Measurements from ENCODE around the gene KIF5C. TPM values are rescaled to one million over a fixed set of nuclear protein-coding genes. Genes with fewer than 3 reads are reported as not detected.

The KIF5C gene
- total and polyA plus RNA-seq, 2 of the 13 experiments (the other 11 are each of a cell fraction or from before 2014, with no cell fraction given), result 0.15 to 0.20 TPM

- H3K9me3 ChIP-seq (ENCODE audit: low read length), result no peaks in the 10 kb centered on the region
- in situ Hi-C loops (cut with HindIII; ENCODE audit: extremely low pct_ligation_motif_present, low pct_unique_long_range_greater_than_20kb), result no loop called here
- no peak for DNase-seq (ENCODE audit: low spot score)
- H3K27me3 ChIP-seq (ENCODE audit: control insufficient read depth in 1 of 2, insufficient read depth in 2 of 2, low read length in 2 of 2), result no peaks in the 10 kb centered on the region; a peak in 1 of 5 replicates
- ChIA-PET POLR2A (no interaction called here), CTCF (ENCODE audit: low intra/inter-chr PET ratio, low total read pairs) (no interaction called here)
- no TSS peak for BruUV-seq (replicated peaks)
- H3K4me3 ChIP-seq (replicated peaks in 1 of 3; ENCODE audit: insufficient read depth in 1 of 3, low read depth in 2 of 3, low read length in 3 of 3), result no peak overlapping the region
- H3K4me1 ChIP-seq (ENCODE audit: insufficient read depth, low read length), result no peaks in the 10 kb centered on the region
- FAIRE-seq, result no peak
- no peaks in the 10 kb centered on the region for H3K79me2 ChIP-seq (ENCODE audit: insufficient read depth, low read length)
- no peak overlapping the region for H2AFZ ChIP-seq (ENCODE audit: low read length)
- H3K9ac ChIP-seq (ENCODE audit: insufficient read depth, low read depth, low read length), result no peak overlapping the region
- H3K4me2 ChIP-seq (ENCODE audit: low read depth, low read length), result no peak overlapping the region
- no peak overlapping the region for H3K27ac ChIP-seq (ENCODE audit: extremely low read length, insufficient read depth, low read length)
- H4K20me1 ChIP-seq (ENCODE audit: insufficient read depth, low read length), result no peaks in the 10 kb centered on the region
- intact Hi-C loops (cut with micrococcal nuclease; ENCODE audit: unreplicated experiment), result no loop called here
- H3K36me3 ChIP-seq (replicated peaks in 1 of 2; ENCODE audit: control insufficient read depth in 1 of 2, insufficient read depth in 2 of 2, low read length in 2 of 2), result no peaks in the 10 kb centered on the region
- ATAC-seq, result no peak
- WGBS (ENCODE audit: low lambda C conversion rate), result 25% methylated on average over 4 of the region's 4 CpGs
- TF ChIP-seq MAFK (conservative IDR thresholded peaks at IDR 0.05 in 1 of 2, IDR thresholded peaks at IDR 0.05 in 1 of 2; ENCODE audit: low read length in 2 of 2) (no peak), ADNP (CRISPR knock-in tag; IDR thresholded peaks at IDR 0.05) (no peak), ZNF496 (CRISPR knock-in tag; IDR thresholded peaks at IDR 0.05; ENCODE audit: insufficient replicate concordance) (no peak), ZNF18 (CRISPR knock-in tag; IDR thresholded peaks at IDR 0.05; ENCODE audit: insufficient replicate concordance) (no peak), SRSF1 (optimal IDR thresholded peaks at IDR 0.05; ENCODE audit: low read depth, low read length) (no peak), ZNF446 (CRISPR knock-in tag; IDR thresholded peaks at IDR 0.05) (no peak), ZNF781 (CRISPR knock-in tag; IDR thresholded peaks at IDR 0.05; ENCODE audit: borderline replicate concordance, not compliant biosample characterization) (no peak), SYNCRIP (IDR thresholded peaks at IDR 0.05; ENCODE audit: insufficient read depth, low read depth, low read length) (no peak), ESRRA (CRISPR knock-in tag; IDR thresholded peaks at IDR 0.05; ENCODE audit: low read depth) (no peak), ETV6 (CRISPR knock-in tag; conservative IDR thresholded peaks at IDR 0.05) (no peak), PHF5A (CRISPR knock-in tag; IDR thresholded peaks at IDR 0.05; ENCODE audit: low read depth, unreplicated experiment) (no peak), NFE2L2 (IDR thresholded peaks at IDR 0.05; ENCODE audit: low read length) (no peak)
- TF ChIP-seq, protein P1, sequence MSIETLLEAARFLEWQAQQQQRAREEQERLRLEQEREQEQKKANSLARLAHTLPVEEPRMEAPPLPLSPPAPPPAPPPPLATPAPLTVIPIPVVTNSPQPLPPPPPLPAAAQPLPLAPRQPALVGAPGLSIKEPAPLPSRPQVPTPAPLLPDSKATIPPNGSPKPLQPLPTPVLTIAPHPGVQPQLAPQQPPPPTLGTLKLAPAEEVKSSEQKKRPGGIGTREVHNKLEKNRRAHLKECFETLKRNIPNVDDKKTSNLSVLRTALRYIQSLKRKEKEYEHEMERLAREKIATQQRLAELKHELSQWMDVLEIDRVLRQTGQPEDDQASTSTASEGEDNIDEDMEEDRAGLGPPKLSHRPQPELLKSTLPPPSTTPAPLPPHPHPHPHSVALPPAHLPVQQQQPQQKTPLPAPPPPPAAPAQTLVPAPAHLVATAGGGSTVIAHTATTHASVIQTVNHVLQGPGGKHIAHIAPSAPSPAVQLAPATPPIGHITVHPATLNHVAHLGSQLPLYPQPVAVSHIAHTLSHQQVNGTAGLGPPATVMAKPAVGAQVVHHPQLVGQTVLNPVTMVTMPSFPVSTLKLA (IDR thresholded peaks at IDR 0.05), result no peak
- TF ChIP-seq, protein P2, sequence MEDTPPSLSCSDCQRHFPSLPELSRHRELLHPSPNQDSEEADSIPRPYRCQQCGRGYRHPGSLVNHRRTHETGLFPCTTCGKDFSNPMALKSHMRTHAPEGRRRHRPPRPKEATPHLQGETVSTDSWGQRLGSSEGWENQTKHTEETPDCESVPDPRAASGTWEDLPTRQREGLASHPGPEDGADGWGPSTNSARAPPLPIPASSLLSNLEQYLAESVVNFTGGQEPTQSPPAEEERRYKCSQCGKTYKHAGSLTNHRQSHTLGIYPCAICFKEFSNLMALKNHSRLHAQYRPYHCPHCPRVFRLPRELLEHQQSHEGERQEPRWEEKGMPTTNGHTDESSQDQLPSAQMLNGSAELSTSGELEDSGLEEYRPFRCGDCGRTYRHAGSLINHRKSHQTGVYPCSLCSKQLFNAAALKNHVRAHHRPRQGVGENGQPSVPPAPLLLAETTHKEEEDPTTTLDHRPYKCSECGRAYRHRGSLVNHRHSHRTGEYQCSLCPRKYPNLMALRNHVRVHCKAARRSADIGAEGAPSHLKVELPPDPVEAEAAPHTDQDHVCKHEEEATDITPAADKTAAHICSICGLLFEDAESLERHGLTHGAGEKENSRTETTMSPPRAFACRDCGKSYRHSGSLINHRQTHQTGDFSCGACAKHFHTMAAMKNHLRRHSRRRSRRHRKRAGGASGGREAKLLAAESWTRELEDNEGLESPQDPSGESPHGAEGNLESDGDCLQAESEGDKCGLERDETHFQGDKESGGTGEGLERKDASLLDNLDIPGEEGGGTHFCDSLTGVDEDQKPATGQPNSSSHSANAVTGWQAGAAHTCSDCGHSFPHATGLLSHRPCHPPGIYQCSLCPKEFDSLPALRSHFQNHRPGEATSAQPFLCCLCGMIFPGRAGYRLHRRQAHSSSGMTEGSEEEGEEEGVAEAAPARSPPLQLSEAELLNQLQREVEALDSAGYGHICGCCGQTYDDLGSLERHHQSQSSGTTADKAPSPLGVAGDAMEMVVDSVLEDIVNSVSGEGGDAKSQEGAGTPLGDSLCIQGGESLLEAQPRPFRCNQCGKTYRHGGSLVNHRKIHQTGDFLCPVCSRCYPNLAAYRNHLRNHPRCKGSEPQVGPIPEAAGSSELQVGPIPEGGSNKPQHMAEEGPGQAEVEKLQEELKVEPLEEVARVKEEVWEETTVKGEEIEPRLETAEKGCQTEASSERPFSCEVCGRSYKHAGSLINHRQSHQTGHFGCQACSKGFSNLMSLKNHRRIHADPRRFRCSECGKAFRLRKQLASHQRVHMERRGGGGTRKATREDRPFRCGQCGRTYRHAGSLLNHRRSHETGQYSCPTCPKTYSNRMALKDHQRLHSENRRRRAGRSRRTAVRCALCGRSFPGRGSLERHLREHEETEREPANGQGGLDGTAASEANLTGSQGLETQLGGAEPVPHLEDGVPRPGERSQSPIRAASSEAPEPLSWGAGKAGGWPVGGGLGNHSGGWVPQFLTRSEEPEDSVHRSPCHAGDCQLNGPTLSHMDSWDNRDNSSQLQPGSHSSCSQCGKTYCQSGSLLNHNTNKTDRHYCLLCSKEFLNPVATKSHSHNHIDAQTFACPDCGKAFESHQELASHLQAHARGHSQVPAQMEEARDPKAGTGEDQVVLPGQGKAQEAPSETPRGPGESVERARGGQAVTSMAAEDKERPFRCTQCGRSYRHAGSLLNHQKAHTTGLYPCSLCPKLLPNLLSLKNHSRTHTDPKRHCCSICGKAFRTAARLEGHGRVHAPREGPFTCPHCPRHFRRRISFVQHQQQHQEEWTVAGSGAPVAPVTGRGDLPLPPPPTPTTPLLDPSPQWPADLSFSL (CRISPR knock-in tag; IDR thresholded peaks at IDR 0.05), result no peak
- TF ChIP-seq, protein P3, sequence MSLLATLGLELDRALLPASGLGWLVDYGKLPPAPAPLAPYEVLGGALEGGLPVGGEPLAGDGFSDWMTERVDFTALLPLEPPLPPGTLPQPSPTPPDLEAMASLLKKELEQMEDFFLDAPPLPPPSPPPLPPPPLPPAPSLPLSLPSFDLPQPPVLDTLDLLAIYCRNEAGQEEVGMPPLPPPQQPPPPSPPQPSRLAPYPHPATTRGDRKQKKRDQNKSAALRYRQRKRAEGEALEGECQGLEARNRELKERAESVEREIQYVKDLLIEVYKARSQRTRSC (CRISPR knock-in tag; IDR thresholded peaks at IDR 0.05; ENCODE audit: low read depth), result no peak
Observed at GRCh38 chr2:148957023-148957422, 82.0 kb downstream of the KIF5C start.
